Stomach (tissue), 4 donors: ENCODE data around the gene CCHCR1.

Experiments used
- CTCF ChIP-seq, 7 experiments: fragments of 450-650 bp in 4 of 7; fragments of 200-600 bp in 3 of 7; sonication (generic) in 3 of 7; IDR thresholded peaks; one replicate each; pipeline ENCODE4 v1.5.1; 2016 to 2019; ENCODE audit warnings: antibody characterized with exemption in 7 of 7, control low read depth in 2 of 7, mild to moderate bottlenecking in 1 of 7
- EP300 ChIP-seq: sonication (generic); formaldehyde crosslinking; IDR thresholded peaks from one replicate; pipeline ENCODE4 v1.6.1; 2017; ENCODE audit warnings: antibody characterized with exemption
- POLR2A ChIP-seq, 4 donors: fragments of 450-650 bp; IDR thresholded peaks; one replicate each; pipeline ENCODE4 v1.6.1; 2016; ENCODE audit warnings: antibody characterized with exemption in 4 of 4, control low read depth in 2 of 4, mild to moderate bottlenecking in 1 of 4, moderate library complexity in 1 of 4
- POLR2AphosphoS5 ChIP-seq, 3 donors: sonication (generic); formaldehyde crosslinking; IDR thresholded peaks; one replicate each; pipeline ENCODE4 v1.6.1; 2016; ENCODE audit warnings: antibody characterized with exemption in 3 of 3

- TF ChIP-seq CTCF (IDR thresholded peaks at IDR 0.05), result no peak
- TF ChIP-seq POLR2A (IDR thresholded peaks at IDR 0.05), result no peak
- TF ChIP-seq EP300, result no peak
- TF ChIP-seq POLR2AphosphoS5 (IDR thresholded peaks at IDR 0.05), result no peak
Measured at GRCh38 chr6:31113861-31114540, 43.6 kb downstream of the CCHCR1 start.
